Activated CD4-positive, CD25-positive, alpha-beta regulatory T cell (primary cell): ENCODE measurements around the gene CDK1.
A peak's percentile ranks its signal among the peaks of the same experiment; 100 is the strongest.

Experiments used
- DNase-seq, 4 experiments: peaks; one replicate each; lab custom pipeline; 2025; lab: John Stamatoyannopoulos, UW

Gene CDK1

DNA sequence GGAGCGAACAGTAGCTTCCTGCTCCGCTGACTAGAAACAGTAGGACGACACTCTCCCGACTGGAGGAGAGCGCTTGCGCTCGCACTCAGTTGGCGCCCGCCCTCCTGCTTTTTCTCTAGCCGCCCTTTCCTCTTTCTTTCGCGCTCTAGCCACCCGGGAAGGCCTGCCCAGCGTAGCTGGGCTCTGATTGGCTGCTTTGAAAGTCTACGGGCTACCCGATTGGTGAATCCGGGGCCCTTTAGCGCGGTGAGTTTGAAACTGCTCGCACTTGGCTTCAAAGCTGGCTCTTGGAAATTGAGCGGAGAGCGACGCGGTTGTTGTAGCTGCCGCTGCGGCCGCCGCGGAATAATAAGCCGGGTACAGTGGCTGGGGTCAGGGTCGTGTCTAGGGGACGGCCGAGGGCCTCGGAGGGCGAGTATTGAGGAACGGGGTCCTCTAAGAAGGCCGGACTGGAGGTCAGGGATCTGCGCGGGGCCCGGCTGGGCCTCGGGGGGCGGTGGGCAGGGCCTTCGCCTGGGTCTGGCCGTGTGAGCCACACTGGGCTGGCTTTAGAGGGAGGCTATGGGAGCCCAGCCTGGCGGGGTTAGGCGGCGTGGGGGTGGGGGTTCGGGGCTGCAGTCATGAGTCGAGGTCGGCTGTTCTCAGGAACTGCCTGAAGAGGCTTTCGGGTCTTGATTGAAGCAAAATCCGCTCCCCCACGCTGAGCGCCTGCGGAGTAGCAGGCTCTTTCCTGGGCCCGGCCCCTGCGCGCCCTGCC, at the start of gene CDK1:
Gene CDK1 (plus strand): TSS at position 265 of the 757 bp plus-strand sequence. CDS start 1,688 bp downstream, outside the sequence.
- peak; percentile 84 to 86 (median 85) for DNase-seq

- DNase-seq: no peak
Observed at GRCh38 chr10:60729106-60729505, 49.2 kb upstream of the CDK1 start.

DNA sequence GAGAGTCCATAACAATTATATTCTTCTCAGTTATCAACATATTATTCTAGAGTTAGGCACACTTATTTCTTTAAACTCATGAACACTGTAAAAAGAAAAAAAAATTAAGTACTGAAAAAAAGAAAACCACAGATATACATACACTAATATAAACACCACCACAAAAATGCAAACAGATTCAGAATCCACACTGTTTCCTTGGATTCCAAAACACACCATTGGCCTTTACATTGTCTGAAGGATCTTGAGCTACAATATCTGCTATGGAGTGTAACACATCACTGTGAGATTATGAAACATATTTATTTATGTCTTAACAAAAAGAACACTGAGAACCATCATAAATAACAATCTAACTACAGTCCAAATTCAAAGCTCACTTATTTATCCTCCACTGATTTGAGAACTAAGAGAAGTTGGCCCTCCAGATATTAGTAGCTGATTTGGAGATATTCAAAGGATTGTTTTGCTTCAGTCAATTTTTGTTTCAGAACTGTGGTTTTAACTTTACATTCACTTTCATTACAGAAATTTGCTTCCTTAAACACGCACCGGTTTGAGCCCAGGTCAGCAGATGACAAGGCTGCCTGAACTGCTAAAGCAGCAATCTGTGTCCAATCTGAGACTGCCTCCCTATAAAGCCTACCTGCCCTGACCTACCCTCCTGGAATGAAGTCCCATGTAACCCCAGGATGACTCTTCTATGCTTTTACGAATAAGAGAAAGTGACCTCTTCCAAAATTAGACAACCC, 47.0 kb upstream of the CDK1 start:
- no peak for DNase-seq

GRCh38 chr10:60732198-60732806, 46.0 kb upstream of the CDK1 start:
- no peak for DNase-seq

DNA sequence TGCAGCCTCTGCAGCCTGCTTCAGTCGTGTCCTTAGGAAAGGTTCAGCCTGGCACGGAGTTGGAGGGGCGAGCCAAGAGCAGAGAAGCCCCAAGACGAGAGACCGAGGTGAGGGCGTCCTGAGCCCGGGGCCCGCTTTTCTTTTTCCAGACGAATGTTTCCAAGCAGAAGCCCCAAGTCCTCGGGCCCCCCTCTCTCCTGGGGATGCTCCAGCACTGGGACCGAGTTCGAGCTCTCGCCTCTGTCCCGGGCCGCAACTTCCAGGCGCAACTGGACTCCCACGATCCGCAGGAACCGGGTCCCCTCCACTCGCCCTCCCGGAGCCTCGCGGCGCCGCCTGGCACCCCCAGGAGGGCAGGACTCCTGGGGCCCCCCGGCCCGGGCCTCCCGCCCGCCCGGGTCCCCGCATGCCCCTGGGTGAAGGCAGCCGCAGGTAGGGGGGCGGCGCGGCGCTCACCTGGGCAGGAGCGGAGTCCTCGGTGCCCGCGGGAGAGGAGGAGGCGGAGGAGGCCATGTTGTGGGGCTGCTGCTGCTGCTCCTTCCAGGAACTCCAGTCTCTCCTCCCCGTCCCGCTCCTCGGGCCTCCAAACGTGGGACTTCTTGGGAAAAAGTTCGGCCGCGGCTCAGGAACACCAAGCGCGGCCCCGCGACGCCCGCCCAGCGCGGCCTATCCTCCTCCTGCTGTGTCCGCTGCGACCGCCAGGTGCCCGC, 45.3 kb upstream of the CDK1 start:
- DNase-seq: peak in 1 of 4 experiments; percentile 5

DNA sequence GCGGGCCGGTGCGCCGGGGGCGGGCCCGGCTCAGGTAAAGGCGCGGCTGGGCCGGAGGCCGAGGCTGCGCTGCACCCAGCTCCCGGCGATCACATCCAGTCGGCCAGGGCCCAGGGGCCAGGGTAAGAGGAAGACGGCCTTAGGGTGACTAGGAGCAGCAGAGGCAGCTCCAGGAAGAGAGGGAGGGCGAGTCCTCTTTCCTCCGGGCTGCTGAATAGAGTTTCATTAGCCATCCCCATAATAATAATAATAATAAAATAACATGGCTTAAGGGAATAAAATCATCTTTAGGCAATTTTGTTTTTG, 44.8 kb upstream of the CDK1 start:
- DNase-seq: peak in 1 of 4 experiments; percentile 2

DNA sequence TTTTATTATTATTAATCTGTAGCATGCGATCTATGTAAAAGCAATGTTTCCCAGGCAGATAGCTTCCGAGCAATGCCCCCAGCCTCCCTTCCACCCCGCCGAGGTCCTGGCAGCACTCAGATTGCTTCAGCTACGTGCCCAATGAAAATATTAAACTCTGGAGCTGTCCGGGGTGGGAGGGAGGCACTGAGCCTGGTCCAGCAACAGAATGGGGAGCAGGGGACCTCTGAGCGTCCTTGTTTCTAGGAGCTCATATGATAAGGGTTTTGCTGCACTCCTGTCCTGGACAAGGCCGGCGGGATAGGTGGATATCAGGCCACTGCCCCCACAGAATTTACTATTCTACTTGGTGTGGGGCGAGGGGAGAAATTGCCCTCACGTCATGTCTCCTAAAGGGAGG, 44.5 kb upstream of the CDK1 start:
- no peak for DNase-seq

GRCh38 chr10:60734226-60734625, 44.1 kb upstream of the CDK1 start:
- DNase-seq: no peak

DNA sequence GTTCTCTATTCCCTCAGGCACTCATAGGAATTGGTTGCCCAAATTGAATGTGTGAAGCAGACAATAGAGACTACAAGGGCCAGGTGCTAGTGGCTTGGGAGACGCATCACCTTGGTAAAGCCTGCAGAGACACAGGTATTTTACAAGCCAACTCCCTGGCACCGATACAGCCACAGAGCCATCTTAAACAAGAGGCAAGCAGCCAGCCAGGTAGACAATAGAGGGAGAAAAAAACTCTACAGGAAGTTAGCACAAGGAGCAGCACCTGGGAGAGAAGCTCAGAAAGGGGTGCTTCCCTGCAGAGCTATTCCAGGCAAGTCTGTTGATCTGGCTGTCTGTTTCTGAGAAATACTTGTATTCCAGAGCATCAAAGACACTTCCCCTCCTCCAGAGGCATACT, 43.0 kb upstream of the CDK1 start:
- DNase-seq: no peak

DNA sequence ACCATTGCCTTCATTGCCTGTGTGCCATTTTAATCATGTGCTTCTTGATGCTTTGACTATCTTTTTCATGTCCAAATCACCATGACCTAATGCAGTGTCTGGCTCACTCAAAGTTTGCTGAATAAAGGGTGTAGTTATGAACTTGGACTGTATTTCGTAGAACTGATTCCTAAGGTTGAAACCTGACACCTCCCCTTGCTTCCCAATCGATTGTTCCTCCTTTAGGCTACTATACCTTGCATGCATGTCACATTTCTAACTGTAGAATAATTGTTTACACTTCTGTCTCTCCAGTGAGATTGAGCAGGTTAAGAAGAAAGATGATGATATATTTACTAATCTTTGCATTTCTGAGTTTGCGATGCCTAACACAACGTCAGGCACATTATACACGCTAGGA, 41.0 kb upstream of the CDK1 start:
- DNase-seq: no peak

- DNase-seq: no peak
Observed at GRCh38 chr10:60739558-60739957, 38.7 kb upstream of the CDK1 start.

GRCh38 chr10:60742512-60742911, 35.8 kb upstream of the CDK1 start:
- no peak for DNase-seq

GRCh38 chr10:60747817-60748469, 30.3 kb upstream of the CDK1 start:
- DNase-seq: no peak

DNA sequence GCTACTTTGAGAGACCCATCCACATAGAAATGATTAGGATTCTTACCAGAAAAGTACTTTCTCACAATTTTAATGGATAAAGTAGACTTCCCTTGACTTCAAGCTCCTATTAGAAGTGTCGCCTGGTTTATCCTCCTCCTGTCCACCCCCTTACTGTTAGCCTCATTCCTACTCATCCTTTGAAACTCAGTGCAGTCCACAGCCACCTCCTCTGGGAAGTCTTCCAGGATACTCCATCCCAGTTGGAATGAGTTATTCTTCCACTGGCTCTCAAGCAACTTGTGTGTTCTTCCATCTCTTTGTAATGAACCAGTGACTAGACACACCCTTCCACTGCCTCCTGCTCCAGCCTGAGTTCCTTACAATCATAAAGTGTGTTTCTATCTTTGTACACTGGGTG, 25.1 kb upstream of the CDK1 start:
- DNase-seq: no peak

GRCh38 chr10:60753817-60754216, 24.5 kb upstream of the CDK1 start:
- DNase-seq: no peak

- no peak for DNase-seq
Observed at GRCh38 chr10:60757420-60757895, 20.8 kb upstream of the CDK1 start.

DNA sequence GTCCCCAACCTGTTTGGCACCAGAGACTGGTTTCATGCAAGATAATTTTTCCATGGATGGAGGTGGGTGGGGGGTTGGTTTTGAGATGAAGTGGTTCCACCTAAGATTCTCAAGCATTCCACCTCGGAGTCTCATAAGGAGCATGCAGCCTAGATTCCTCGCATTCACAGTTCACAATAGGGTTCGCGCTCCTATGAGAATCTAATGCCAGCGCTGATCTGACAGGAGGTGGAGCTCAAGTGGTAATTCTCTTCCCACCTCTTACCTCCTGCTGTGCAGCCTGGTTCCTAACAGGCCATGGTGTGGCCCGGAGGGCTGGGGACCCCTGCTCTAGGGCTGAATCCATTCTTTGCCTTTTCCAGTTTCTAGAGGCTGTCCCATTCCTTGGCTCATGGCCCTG, 19.1 kb upstream of the CDK1 start:
- no peak for DNase-seq

DNA sequence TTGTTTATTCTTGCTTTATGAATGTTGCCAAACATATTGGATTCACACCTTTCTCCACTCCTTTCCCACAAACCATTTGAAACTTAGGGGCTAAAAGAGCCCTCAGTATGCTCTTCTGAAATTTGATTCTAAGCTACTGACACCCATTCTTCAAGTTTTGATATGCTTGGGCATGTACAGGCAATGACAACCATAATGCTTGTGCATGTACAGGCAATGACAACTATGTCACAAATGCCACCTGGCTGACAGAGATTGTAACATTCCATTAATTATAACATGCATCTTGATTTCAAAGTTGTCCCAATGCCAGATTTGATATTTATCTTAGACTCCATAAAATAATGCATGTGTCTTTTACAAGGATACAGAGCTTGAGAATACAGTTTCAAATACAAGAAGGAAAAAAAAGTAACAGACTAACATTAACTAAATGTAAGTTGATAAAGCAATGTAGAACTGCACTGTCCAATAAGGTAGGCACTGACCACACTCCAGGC, 17.5 kb upstream of the CDK1 start:
- DNase-seq: no peak

DNA sequence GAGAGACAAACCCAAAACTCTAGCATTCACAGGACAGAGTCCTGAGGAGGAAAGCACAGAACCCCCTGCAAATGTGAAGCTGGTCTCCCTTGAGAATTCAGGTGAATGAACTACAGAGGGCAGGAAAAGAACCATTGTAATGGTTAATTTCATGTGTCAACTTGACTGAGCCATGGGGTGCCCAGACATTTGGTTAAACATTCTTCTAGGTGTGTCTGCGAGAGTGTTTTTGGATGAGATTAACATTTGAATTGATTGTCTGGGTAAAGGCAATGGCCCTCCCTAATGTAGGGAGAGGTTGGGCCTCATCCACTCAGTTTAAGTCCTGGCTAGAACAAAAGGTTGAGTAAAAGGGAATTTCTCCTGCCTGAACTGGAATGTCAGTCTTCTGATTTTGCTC, 15.7 kb upstream of the CDK1 start:
- no peak for DNase-seq

DNA sequence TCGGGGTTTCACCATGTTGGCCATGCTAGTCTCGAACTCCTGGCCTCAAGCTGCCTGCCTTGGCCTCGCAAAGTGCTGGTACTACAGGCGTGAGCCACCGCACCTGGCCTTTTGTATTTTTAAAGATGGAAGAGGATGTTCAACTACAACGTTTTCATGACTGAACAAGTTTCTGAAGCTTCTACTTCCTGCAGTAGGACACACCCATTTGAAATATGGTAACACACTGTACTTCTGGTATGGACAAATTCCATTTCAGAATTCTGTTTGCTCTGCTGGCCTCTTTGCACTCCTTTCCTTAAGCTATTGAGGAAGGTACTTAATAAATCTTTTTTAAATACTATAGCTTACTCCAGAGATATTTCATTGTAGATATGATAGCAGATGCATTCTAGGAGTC, 10.9 kb upstream of the CDK1 start:
- no peak for DNase-seq

DNA sequence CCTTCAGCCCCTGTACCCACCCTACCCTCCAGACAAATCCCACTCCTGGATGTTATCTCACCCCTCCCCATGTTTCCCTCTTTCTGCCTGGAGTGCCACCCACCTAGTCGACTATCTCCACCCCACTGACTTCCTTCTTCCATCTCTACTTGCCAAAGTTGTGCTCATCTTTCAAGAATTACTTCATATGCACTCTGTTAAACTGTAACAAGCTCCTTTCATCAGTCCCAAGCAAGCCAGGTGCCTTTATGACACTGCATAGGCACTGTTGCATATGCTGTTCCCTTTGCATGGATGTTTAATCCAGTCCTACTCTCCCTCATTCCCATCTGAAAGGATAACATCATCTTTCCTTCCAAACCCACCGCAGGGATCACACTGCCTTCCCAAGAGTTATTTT, 8.9 kb upstream of the CDK1 start:
- DNase-seq: no peak

- no peak for DNase-seq
Observed at GRCh38 chr10:60777696-60778213, 523 bp upstream of the CDK1 start.
